Measurements from ENCODE around the gene ZNF594.

GRCh38 chr17:5200360-5200759 lies 8.7 kb upstream of the ZNF594 start:
- TF ChIP-seq POLR2A (IDR thresholded peaks at IDR 0.05): no peak
- TF ChIP-seq CTCF (IDR thresholded peaks at IDR 0.05): no peak

Data from lower leg skin (tissue), 3 donors.